LNCAP (cell line): ENCODE measurements around the gene ITPA.

Source experiments
- TF ChIP-seq, protein P1 (sequence below): fragments of 450-650 bp; IDR thresholded peaks from 2 replicates; pipeline ENCODE4 v1.5.1; 2017; ENCODE audit warnings: mild to moderate bottlenecking

Gene ITPA

DNA sequence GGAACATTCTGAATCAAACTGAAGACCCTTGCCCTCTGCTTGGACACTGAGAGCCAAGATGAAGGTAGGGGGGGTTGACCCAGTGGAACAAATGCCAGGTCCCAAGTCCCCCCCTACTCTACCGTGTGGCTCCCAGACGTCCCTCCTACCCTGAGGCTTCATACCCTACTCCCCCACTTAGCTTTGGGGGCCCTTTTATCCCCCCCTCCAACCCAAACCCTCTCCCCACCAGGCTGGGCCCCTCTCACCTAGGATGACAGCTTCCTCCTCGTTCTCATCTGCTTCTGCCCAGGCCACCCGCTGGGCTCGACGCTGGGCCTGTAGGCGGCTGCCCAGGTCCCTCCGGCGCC is 6.4 kb upstream of the ITPA start:
- TF ChIP-seq, protein P1, sequence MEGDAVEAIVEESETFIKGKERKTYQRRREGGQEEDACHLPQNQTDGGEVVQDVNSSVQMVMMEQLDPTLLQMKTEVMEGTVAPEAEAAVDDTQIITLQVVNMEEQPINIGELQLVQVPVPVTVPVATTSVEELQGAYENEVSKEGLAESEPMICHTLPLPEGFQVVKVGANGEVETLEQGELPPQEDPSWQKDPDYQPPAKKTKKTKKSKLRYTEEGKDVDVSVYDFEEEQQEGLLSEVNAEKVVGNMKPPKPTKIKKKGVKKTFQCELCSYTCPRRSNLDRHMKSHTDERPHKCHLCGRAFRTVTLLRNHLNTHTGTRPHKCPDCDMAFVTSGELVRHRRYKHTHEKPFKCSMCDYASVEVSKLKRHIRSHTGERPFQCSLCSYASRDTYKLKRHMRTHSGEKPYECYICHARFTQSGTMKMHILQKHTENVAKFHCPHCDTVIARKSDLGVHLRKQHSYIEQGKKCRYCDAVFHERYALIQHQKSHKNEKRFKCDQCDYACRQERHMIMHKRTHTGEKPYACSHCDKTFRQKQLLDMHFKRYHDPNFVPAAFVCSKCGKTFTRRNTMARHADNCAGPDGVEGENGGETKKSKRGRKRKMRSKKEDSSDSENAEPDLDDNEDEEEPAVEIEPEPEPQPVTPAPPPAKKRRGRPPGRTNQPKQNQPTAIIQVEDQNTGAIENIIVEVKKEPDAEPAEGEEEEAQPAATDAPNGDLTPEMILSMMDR, result no peak

DNA sequence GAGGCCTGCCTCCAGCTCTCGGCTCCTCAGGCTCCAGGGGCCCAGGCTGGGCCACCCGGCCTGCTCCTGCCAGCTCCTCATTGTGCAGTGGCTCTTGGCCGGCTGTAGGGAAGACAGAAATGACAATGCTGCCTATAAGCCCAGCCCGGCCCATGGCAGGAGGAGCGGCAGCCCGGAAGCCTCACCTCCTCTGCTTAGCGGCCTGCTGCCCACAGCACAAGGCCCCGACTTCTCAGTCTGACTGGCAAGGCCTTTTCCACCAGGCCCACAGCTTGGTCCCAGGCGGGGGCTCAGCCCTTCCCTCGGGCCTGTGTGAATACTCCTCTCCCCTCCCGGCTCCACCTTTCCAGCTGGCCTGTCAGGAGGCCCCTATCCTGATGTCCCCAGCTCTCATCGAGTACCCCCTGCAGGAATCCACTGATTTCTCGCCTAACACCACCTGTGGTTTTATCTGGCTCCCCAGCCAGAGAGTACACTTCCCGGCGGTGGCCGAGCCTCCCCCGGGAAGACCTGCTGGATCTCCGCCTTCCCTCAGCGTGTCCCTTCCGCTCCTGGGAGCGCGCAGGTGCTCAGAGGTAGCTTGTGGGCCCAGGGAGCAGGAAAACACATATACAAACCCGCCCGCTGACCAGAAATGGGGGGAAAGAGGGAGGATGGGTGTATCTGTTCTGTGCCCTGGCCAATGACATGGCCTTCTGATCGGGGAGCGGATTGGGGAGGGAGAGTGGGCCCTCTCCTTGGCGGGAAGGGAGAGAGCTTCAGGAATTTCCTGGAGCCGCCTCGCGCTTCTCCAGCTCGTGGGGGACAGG is 5.8 kb upstream of the ITPA start:
- TF ChIP-seq, protein P1, result no peak

DNA sequence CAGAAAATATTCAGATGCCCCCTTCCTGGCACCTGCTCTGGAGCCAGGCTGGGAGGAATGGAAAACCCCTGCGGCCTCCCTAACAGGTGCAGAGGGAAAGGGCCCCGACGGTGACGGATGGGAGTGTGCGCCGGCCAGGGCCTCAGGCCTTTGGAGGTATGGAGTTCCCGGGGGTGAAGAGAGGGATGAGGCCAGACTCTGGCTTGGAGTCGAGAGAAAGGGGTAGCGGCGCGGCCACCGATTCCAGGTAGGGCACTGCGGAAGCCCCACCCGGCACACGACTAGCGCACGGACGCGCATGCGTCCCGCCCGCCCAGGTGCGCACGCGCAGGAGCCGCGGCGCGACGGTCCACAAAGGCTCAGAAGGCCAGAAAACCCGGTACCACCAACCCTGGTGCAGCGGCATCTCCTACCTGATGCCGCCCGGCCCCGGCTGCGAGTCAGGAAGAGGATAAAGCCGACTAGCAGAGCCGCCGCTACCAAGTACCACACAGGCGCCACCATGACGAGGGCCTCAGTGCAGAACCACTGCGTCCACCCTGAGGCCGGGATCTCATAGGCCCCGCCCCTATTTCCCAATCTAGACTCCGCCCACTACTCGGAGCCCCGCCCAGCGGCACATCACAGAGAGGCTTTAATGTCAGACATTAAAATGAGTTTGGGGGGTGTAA is 5.0 kb upstream of the ITPA start, which contains the start of gene DDRGK1:
Gene DDRGK1, minus strand, starts transcription at position 559 of the 671 bp plus-strand sequence. Its CDS starts 55 bp downstream, at position 504.
- TF ChIP-seq, protein P1, result no peak

DNA sequence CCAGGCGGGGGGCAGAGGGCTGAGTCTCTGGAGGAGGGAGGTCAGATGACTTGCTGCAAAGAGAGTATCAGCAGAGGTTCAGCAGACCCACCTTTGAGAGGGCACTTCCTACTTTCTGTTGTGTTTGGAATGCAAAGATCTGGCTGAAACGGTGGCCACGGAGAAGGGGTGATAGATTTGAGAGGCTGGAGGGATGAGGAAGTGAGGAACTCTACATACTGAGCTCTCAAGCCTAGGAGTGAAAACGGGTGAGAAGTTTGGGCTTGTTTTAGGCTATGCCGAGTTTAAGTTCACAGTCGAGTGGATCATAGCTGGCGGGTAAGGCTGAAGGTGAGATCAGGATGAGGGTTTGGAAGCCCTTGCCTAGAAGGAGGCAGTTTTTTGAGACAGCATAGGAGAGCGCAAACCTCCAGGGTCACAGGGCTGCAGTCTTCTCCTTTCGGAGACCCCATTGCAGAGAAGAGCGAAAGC is 477 bp upstream of the ITPA start:
- TF ChIP-seq, protein P1, result no peak

DNA sequence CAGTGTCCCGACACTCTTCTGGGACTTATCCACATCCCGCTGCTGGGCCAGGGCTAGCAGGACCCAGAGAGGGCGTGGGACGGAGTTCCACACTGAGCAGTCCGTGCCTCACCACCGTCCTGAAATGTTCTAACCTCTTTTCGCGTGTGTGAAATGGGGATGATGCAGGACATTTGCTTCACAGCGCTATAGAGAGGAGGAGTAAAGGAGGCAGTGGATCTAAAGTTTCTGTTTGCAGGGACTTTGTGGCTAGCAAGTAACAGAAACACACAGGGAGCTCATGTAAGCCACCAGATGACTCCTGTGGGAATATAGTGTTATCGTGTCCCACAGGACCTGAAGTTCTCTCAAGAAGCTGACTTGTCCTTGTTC is 634 bp downstream of the ITPA start:
- TF ChIP-seq, protein P1, result no peak

DNA sequence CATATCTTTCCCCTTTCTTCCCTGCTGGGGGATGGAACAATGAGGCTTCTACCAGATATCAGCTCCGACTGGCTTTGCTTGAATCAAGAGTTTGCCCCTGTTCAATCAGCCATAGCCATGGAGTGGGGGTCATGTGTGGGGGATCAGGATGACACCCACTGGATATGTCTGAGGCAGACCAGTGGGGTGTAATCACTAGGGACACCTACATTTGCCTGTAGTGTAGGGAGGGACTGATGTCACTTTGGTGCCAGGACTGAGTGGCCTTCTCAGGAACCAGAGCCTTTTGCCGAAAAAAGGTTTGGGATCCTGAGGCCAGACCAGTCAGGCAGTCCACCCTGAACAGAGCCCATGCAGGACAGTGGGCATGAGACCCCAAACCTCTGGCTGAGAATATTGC is 1.0 kb downstream of the ITPA start:
- TF ChIP-seq, protein P1, result no peak

DNA sequence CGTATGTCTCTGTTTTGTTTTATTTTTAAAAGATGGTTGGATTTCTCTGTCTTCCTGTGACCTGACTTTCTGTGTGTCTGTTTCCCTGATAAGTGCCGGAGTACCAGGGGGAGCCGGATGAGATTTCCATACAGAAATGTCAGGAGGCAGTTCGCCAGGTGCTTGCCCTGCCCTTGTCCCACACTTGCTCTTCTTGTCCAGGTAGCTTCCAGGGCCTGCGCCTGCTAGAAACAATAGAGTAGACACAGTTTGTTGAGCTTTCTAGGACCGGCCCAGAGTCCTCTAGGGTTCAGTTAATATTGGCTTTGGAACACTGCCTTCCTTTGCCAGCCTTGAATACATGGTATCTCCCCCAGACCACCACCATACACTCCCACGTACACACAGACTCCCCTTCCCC is 3.9 kb downstream of the ITPA start:
- TF ChIP-seq, protein P1, result no peak
